H1 (cell line): ENCODE measurements around the gene GALNT17. TPM values are rescaled to one million over a fixed set of nuclear protein-coding genes. Genes with fewer than 3 reads are reported as not detected.

Experiments used
- CTCF ChIA-PET: fragments of 300-600 bp; sonication (Branson Sonifier 250); formaldehyde crosslinking; loops from one replicate; lab custom pipeline; 2021; ENCODE audit not compliant: partially characterized antibody; lab: Charles Lee
- POLR2A ChIA-PET: fragments of 300-600 bp; sonication (Branson Sonifier 250); formaldehyde crosslinking; loops from one replicate; lab custom pipeline; 2021; ENCODE audit warnings: inconsistent platforms; ENCODE audit not compliant: partially characterized antibody; lab: Charles Lee
- DNase-seq, 2 experiments: peaks; one replicate each; pipeline versions ENCODE4 v3.0.0 to v3.0.0-alpha.2; 2010 to 2022; ENCODE audit warnings: low spot score in 2 of 2, low read depth in 1 of 2, mixed read lengths in 1 of 2
- FAIRE-seq: peaks from 2 replicates; lab custom pipeline; 2011; peaks lifted over from hg19 to GRCh38; lab: Jason Lieb, UNC
- H2AFZ ChIP-seq: 2 replicates; pipeline ENCODE4 v1.8.1; 2012; ENCODE audit warnings: low read length, inconsistent platforms
- H2AK5ac ChIP-seq: 2 replicates; pipeline ENCODE4 v1.6.1; 2013; ENCODE audit warnings: low read depth, low read length
- H2BK120ac ChIP-seq: replicated peaks from 2 replicates; pipeline ENCODE3; 2013; ENCODE audit warnings: low read depth, low read length, inconsistent platforms
- H2BK12ac ChIP-seq: 2 replicates; pipeline ENCODE4 v1.6.1; 2013; ENCODE audit warnings: low read depth, low read length
- H2BK15ac ChIP-seq: 2 replicates; pipeline ENCODE4 v1.6.1; 2013; ENCODE audit warnings: low read length
- H2BK20ac ChIP-seq: 2 replicates; pipeline ENCODE4 v1.6.1; 2013; ENCODE audit warnings: low read length
- H2BK5ac ChIP-seq: 2 replicates; pipeline ENCODE4 v1.6.1; 2013; ENCODE audit warnings: low read depth, low read length
- H3K14ac ChIP-seq: 2 replicates; pipeline ENCODE4 v1.6.1; 2013; ENCODE audit warnings: inconsistent platforms; ENCODE audit not compliant: insufficient read length
- H3K18ac ChIP-seq: 2 replicates; pipeline ENCODE4 v1.6.1; 2013; ENCODE audit warnings: low read length; ENCODE audit errors: extremely low read depth
- H3K23ac ChIP-seq: 2 replicates; pipeline ENCODE4 v1.6.1; 2013; ENCODE audit warnings: inconsistent platforms; ENCODE audit not compliant: insufficient read length
- H3K23me2 ChIP-seq: 2 replicates; pipeline ENCODE4 v1.6.1; 2013; ENCODE audit warnings: low read depth, low read length
- H3K27ac ChIP-seq: 2 replicates; pipeline ENCODE4 v1.6.1; 2011; ENCODE audit warnings: low read depth, low read length, inconsistent platforms
- H3K27me3 ChIP-seq, 4 experiments: replicated peaks in 1 of 4; 1 replicate in 1 of 4; 2 replicates in 3 of 4; pipeline versions ENCODE4 v1.6.1 to v1.8.1; 2011 to 2013; ENCODE audit warnings: low read length in 3 of 4, mild to moderate bottlenecking in 3 of 4, inconsistent platforms in 2 of 4, mixed read lengths in 2 of 4, moderate library complexity in 1 of 4; ENCODE audit not compliant: control insufficient read depth in 3 of 4, insufficient read depth in 3 of 4; ENCODE audit errors: extremely low read depth in 1 of 4
- H3K36me3 ChIP-seq, 4 experiments: 2 replicates each; pipeline versions ENCODE4 v1.6.1 to v1.8.1; 2011 to 2013; ENCODE audit warnings: mild to moderate bottlenecking in 4 of 4, low read length in 3 of 4, moderate library complexity in 2 of 4, control low read depth in 1 of 4, inconsistent platforms in 1 of 4; ENCODE audit not compliant: insufficient read depth in 4 of 4, control insufficient read depth in 2 of 4
- H3K4ac ChIP-seq: replicated peaks from 2 replicates; pipeline ENCODE3; 2013; ENCODE audit warnings: low read length, low read depth, mixed read lengths, inconsistent platforms; ENCODE audit not compliant: insufficient read length
- H3K4me1 ChIP-seq, 4 experiments: replicated peaks in 1 of 4; 1 replicate in 1 of 4; 2 replicates in 3 of 4; pipeline versions ENCODE4 v1.6.1 to v1.8.1; 2011 to 2013; ENCODE audit warnings: low read length in 3 of 4, inconsistent platforms in 2 of 4, mixed read lengths in 1 of 4; ENCODE audit not compliant: insufficient read depth in 4 of 4, control insufficient read depth in 3 of 4
- H3K4me2 ChIP-seq, 2 experiments: 2 replicates each; pipeline versions ENCODE4 v1.6.1 to v1.8.1; 2011 to 2013; ENCODE audit warnings: low read depth in 2 of 2, low read length in 2 of 2, control low read depth in 1 of 2, inconsistent platforms in 1 of 2, mild to moderate bottlenecking in 1 of 2; ENCODE audit not compliant: insufficient read depth in 1 of 2
- H3K4me3 ChIP-seq, 4 experiments: fragments of 200-600, 300-600 bp in 1 of 4; sonication (generic), shearing (Covaris generic), sonication (Bioruptor Twin) in 1 of 4; 2 replicates each; pipeline versions ENCODE4 v1.5.1 to v1.8.1; 2011 to 2016; ENCODE audit warnings: low read length in 4 of 4, low read depth in 3 of 4, control low read depth in 2 of 4, inconsistent platforms in 2 of 4, mild to moderate bottlenecking in 2 of 4, mixed read lengths in 1 of 4, moderate library complexity in 1 of 4; ENCODE audit not compliant: insufficient read depth in 2 of 4; ENCODE audit errors: extremely low read depth in 1 of 4
- H3K56ac ChIP-seq: replicated peaks from 2 replicates; pipeline ENCODE3; 2013; ENCODE audit warnings: low read depth, mild to moderate bottlenecking, mixed read lengths, low read length, inconsistent platforms; ENCODE audit not compliant: insufficient read length
- H3K79me1 ChIP-seq: 2 replicates; pipeline ENCODE4 v1.6.1; 2013; ENCODE audit warnings: low read depth, low read length, control low read depth
- H3K79me2 ChIP-seq, 2 experiments: 2 replicates each; pipeline versions ENCODE4 v1.6.1 to v1.8.1; 2012 to 2013; ENCODE audit warnings: low read length in 2 of 2, mild to moderate bottlenecking in 2 of 2, inconsistent platforms in 1 of 2; ENCODE audit not compliant: insufficient read depth in 2 of 2, control insufficient read depth in 1 of 2
- H3K9ac ChIP-seq, 4 experiments: replicated peaks in 1 of 4; 1 replicate in 1 of 4; 2 replicates in 3 of 4; pipeline versions ENCODE4 v1.6.1 to v1.8.1; 2011 to 2013; ENCODE audit warnings: low read depth in 3 of 4, low read length in 3 of 4, control low read depth in 2 of 4, mild to moderate bottlenecking in 2 of 4, moderate library complexity in 2 of 4, inconsistent platforms in 1 of 4; ENCODE audit errors: extremely low read depth in 1 of 4
- H3K9me3 ChIP-seq, 2 experiments: 2 replicates each; pipeline versions ENCODE4 v1.6.1 to v1.8.1; 2012 to 2013; ENCODE audit warnings: mild to moderate bottlenecking in 2 of 2, moderate library complexity in 2 of 2, control low read depth in 1 of 2, inconsistent platforms in 1 of 2, low read depth in 1 of 2, low read length in 1 of 2, mixed read lengths in 1 of 2; ENCODE audit not compliant: insufficient read depth in 2 of 2
- H4K20me1 ChIP-seq, 2 experiments: replicated peaks in 1 of 2; 2 replicates each; pipeline versions ENCODE3 to v1.8.1; 2011 to 2013; ENCODE audit warnings: inconsistent platforms in 2 of 2, low read length in 2 of 2, mild to moderate bottlenecking in 1 of 2; ENCODE audit not compliant: insufficient read depth in 2 of 2, control insufficient read depth in 1 of 2
- H4K5ac ChIP-seq: 2 replicates; pipeline ENCODE4 v1.6.1; 2013; ENCODE audit warnings: low read length, low read depth, mixed read lengths, inconsistent platforms; ENCODE audit not compliant: insufficient read length
- H4K8ac ChIP-seq: 2 replicates; pipeline ENCODE4 v1.8.0; 2013; ENCODE audit warnings: mild to moderate bottlenecking, moderate library complexity, low read length, inconsistent platforms; ENCODE audit not compliant: insufficient read depth; ENCODE audit errors: extremely low read depth
- H4K91ac ChIP-seq: replicated peaks from 2 replicates; pipeline ENCODE3; 2013; ENCODE audit warnings: low read length, mixed read lengths, inconsistent platforms; ENCODE audit not compliant: insufficient read length
- CBX8 ChIP-seq: fragments of 300-800, 300-1000 bp; sonication (generic); IDR thresholded peaks from 2 replicates; pipeline ENCODE4 v1.7.1; 2016; ENCODE audit warnings: low read depth, low read length, borderline replicate concordance
- CREB1 ChIP-seq: IDR thresholded peaks from 2 replicates; pipeline ENCODE4 v1.6.1; 2012; ENCODE audit warnings: inconsistent platforms
- CTBP2 ChIP-seq: IDR thresholded peaks from 2 replicates; pipeline ENCODE4 v1.7.0; 2011; ENCODE audit warnings: borderline replicate concordance, mild to moderate bottlenecking, moderate library complexity, mixed read lengths, low read length; ENCODE audit not compliant: insufficient read depth, insufficient read length
- FOSL1 ChIP-seq: IDR thresholded peaks from 2 replicates; pipeline ENCODE4 v1.6.1; 2011; ENCODE audit warnings: mild to moderate bottlenecking, low read depth, low read length, moderate library complexity; ENCODE audit not compliant: insufficient read depth
- GTF2F1 ChIP-seq: IDR thresholded peaks from 2 replicates; pipeline ENCODE4 v1.6.1; 2012; ENCODE audit warnings: low read depth, low read length, improper control_type of control experiment, borderline replicate concordance
- JUND ChIP-seq: IDR thresholded peaks from 2 replicates; pipeline ENCODE4 v1.6.1; 2011; ENCODE audit warnings: mild to moderate bottlenecking, improper control_type of control experiment, low read length
- KDM1A ChIP-seq: fragments of 200-600, 300-600 bp; sonication (generic); IDR thresholded peaks from 2 replicates; pipeline ENCODE4 v1.7.1; 2016; ENCODE audit warnings: mild to moderate bottlenecking, low read length, borderline replicate concordance
- KDM4A ChIP-seq: IDR thresholded peaks from one replicate; pipeline ENCODE4 v1.7.1; 2012; ENCODE audit warnings: low read depth, mild to moderate bottlenecking, moderate library complexity, low read length, inconsistent platforms; ENCODE audit not compliant: severe bottlenecking
- POLR2A ChIP-seq, 2 experiments: IDR thresholded peaks; 1 replicate in 1 of 2; 2 replicates in 1 of 2; pipeline ENCODE4 v1.6.1; 2011; ENCODE audit warnings: low read depth in 2 of 2, low read length in 2 of 2, mild to moderate bottlenecking in 2 of 2; ENCODE audit errors: control extremely low read depth in 1 of 2
- SP2 ChIP-seq: IDR thresholded peaks from 2 replicates; pipeline ENCODE4 v1.6.1; 2012; ENCODE audit warnings: mild to moderate bottlenecking, low read length, inconsistent platforms
- TBP ChIP-seq: IDR thresholded peaks from 2 replicates; pipeline ENCODE4 v1.6.1; 2011; ENCODE audit warnings: low read depth, low read length, improper control_type of control experiment
- TCF12 ChIP-seq: IDR thresholded peaks from 2 replicates; pipeline ENCODE4 v1.6.1; 2011; ENCODE audit warnings: low read depth, mild to moderate bottlenecking, low read length
- TEAD4 ChIP-seq: IDR thresholded peaks from 2 replicates; pipeline ENCODE4 v1.6.1; 2012; ENCODE audit warnings: low read depth, low read length, inconsistent platforms, mixed read lengths
- WGBS, 2 experiments: shearing (Covaris generic) in 1 of 2; methylation state at CpG; one replicate each; pipeline versions ENCODE4 v1.1.6 to v1.1.7; 2013 to 2015; ENCODE audit warnings: low lambda C conversion rate in 2 of 2, mixed read lengths in 2 of 2, inconsistent platforms in 1 of 2, low coverage in 1 of 2, missing lambda C conversion rate in 1 of 2; ENCODE audit not compliant: insufficient replicate concordance in 2 of 2, insufficient coverage in 1 of 2, insufficient read length in 1 of 2; ENCODE audit errors: extremely low coverage in 1 of 2, missing lambda C conversion rate in 1 of 2; 5-methylcytosine and 5-hydroxymethylcytosine counted together
- polyA plus RNA-seq, 7 experiments: library from polyadenylated mRNA; depleted of rRNA in 3 of 7; stranded (reverse) in 5 of 7; unstranded in 2 of 7; fragments of >200 nt in 5 of 7; fragments of 200-250 nt in 2 of 7; gene quantifications; 1 replicate in 5 of 7; 2 replicates in 1 of 7; 4 replicates in 1 of 7; pipeline versions ENCODE4 v1.2.1 to v1.2.3, GENCODE V29; 2011 to 2013; ENCODE audit warnings: missing spikeins in 2 of 7, mixed read lengths in 2 of 7
- total RNA-seq: library from RNA; stranded (reverse); fragmentation: NEBNext Ultra II Directional; extraction: Animal tissue kit (Norgen Biotek cat#: 25700); gene quantifications from 2 replicates; pipeline ENCODE4 v1.2.1, GENCODE V29; 2021
- TF ChIP-seq, protein P1 (sequence below): IDR thresholded peaks from 2 replicates; pipeline ENCODE4 v1.6.1; 2011; ENCODE audit warnings: low read length, improper control_type of control experiment

The GALNT17 gene
- total and polyA plus RNA-seq, 2 of the 8 experiments (the other 6 are each of a cell fraction or from before 2014, with no cell fraction given), result 37.7 to 47.0 TPM

DNA sequence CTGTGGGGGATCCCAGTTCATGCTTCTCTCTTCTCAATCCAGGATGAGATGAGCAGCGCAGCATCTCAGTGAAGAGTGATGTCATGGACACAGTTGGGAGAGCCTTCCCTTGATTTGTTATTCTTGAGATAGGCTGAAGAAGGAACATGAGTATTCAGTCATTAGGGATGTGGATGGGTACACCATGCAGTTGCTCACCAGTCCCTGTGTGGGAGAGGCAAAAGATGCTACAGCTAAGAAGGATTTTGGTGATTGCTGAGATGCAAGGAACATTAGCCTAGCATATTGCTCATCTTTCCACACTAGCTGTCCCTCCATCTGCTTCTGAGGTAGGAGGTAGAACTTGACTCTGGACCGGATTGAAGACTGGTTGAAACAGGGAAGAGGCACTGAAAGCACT lies 179.6 kb downstream of the GALNT17 start:
- Histone ChIP-seq H4K5ac (no peak overlapping the region), H3K4me3 (no peak overlapping the region), H3K79me2 (peaks cover 5 to 76% of the 10 kb centered on the region in 2 experiments), H3K23ac (no peak overlapping the region), H3K18ac (no peak overlapping the region), H3K9me3 (peaks cover 3 to 8% of the 10 kb centered on the region in 2 experiments; a peak in 2 of 4 replicates), H2BK20ac (no peak overlapping the region), H3K14ac (no peak overlapping the region), H2BK12ac (no peak overlapping the region), H3K79me1 (peaks cover 10% of the 10 kb centered on the region), H2AK5ac (no peak overlapping the region), H3K23me2 (no peaks in the 10 kb centered on the region; the same call in 1 of the 2 replicates), H3K9ac (no peak overlapping the region), H3K4me1 (peaks cover 0 to 8% (median 2%) of the 10 kb centered on the region in 4 experiments; a peak in 3 of 7 replicates), H2BK5ac (no peak overlapping the region), H4K20me1 (no peaks in the 10 kb centered on the region), H4K8ac (no peak overlapping the region), H4K91ac (no peak overlapping the region), H2AFZ (no peak overlapping the region), H2BK120ac (no peak overlapping the region), H3K56ac (no peak overlapping the region), H3K36me3 (peaks cover 0 to 7% (median 0%) of the 10 kb centered on the region in 4 experiments; a peak in 2 of 8 replicates), H3K4ac (no peak overlapping the region), H3K4me2 (no peak overlapping the region), H3K27ac (no peak overlapping the region), H3K27me3 (no peaks in the 10 kb centered on the region), H2BK15ac (no peak overlapping the region)
- FAIRE-seq (no peak), DNase-seq (no peak)
- CTCF ChIA-PET, result interaction anchor here (1.3 kb wide), 1 partner anchor 424 kb away, joined by 4 read pairs; no protein-coding TSS in a partner anchor
- POLR2A ChIA-PET, result interaction anchor here (2.3 kb wide), 1 partner anchor 13 kb away, joined by 8 read pairs; no protein-coding TSS in a partner anchor
- WGBS, 2 experiments, result 88% methylated on average over 2 of the region's 2 CpGs; no CpG with 5 or more reads in 1 of the 2 experiments
- TF ChIP-seq TBP, result no peak
- TF ChIP-seq JUND, result no peak
- TF ChIP-seq, protein P1, sequence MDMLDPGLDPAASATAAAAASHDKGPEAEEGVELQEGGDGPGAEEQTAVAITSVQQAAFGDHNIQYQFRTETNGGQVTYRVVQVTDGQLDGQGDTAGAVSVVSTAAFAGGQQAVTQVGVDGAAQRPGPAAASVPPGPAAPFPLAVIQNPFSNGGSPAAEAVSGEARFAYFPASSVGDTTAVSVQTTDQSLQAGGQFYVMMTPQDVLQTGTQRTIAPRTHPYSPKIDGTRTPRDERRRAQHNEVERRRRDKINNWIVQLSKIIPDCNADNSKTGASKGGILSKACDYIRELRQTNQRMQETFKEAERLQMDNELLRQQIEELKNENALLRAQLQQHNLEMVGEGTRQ, result no peak
- no peak for TF ChIP-seq SP2
- no peak for TF ChIP-seq CREB1
- TF ChIP-seq FOSL1, result no peak
- TF ChIP-seq TEAD4, result no peak
- TF ChIP-seq POLR2A (IDR thresholded peaks at IDR 0.05; ENCODE audit: control extremely low read depth in 1 of 2, low read depth in 2 of 2, low read length in 2 of 2), result no peak
- no peak for TF ChIP-seq CBX8
- no peak for TF ChIP-seq KDM4A
- TF ChIP-seq KDM1A, result no peak
- TF ChIP-seq CTBP2, result no peak
- TF ChIP-seq GTF2F1, result no peak
- no peak for TF ChIP-seq TCF12
